ENCODE results near the gene RXRB.
"Not testable (repeated sequence)": the region's sequence is repeated elsewhere in the genome, so short reads cannot be mapped to it uniquely, and the experiment has no call there.

RXRB gene

GRCh38 chr6:33200219-33201146 is at the start of gene RXRB, which contains the start of gene SLC39A7:
Gene RXRB, minus strand, starts transcription at chr6:33200665. Its CDS starts 189 bp downstream, at chr6:33200476.
Gene SLC39A7, plus strand, starts transcription at chr6:33200867. Its CDS starts 379 bp downstream, at chr6:33201246.
- DNase-seq, result peak; percentile 97

GRCh38 chr6:33249732-33250630 is 49.5 kb upstream of the RXRB start:
- DNase-seq, result no peak

- peak; percentile 95 for DNase-seq
Measured at GRCh38 chr6:33248932-33249731, 48.7 kb upstream of the RXRB start.

- DNase-seq, result no peak
Measured at GRCh38 chr6:33248643-33248931, 48.1 kb upstream of the RXRB start.

- peak; percentile 62 for DNase-seq
Measured at GRCh38 chr6:33247977-33248642, 47.6 kb upstream of the RXRB start.

- DNase-seq, result no peak
Measured at GRCh38 chr6:33243476-33243875, 43.0 kb upstream of the RXRB start.

GRCh38 chr6:33241968-33242367 is 41.5 kb upstream of the RXRB start:
- DNase-seq, result no peak

- DNase-seq, result no peak
Measured at GRCh38 chr6:33237741-33238140, 37.3 kb upstream of the RXRB start.

- no peak for DNase-seq
Measured at GRCh38 chr6:33236852-33237251, 36.4 kb upstream of the RXRB start.

GRCh38 chr6:33236328-33236727 is 35.9 kb upstream of the RXRB start:
- DNase-seq, result no peak

- DNase-seq, result no peak
Measured at GRCh38 chr6:33235221-33235634, 34.8 kb upstream of the RXRB start.

GRCh38 chr6:33226503-33227120 is 26.1 kb upstream of the RXRB start:
- not testable (repeated sequence) for DNase-seq

- no peak for DNase-seq
Measured at GRCh38 chr6:33217681-33218080, 17.2 kb upstream of the RXRB start.

- no peak for DNase-seq
Measured at GRCh38 chr6:33217246-33217645, 16.8 kb upstream of the RXRB start.

GRCh38 chr6:33216117-33216649 is 15.7 kb upstream of the RXRB start:
- no peak for DNase-seq

- no peak for DNase-seq
Measured at GRCh38 chr6:33215271-33216116, 15.0 kb upstream of the RXRB start.

GRCh38 chr6:33213989-33214335 is 13.5 kb upstream of the RXRB start:
- no peak for DNase-seq

GRCh38 chr6:33213166-33213988 is 12.9 kb upstream of the RXRB start:
- no peak for DNase-seq

GRCh38 chr6:33212857-33213165 is 12.3 kb upstream of the RXRB start:
- no peak for DNase-seq
